GM12878 (cell line): ENCODE measurements around the gene FAM20B. TPM values are rescaled to one million over a fixed set of nuclear protein-coding genes. Genes with fewer than 3 reads are reported as not detected.

Source experiments
- ATF7 ChIP-seq: fragments of 450-650 bp; IDR thresholded peaks from 2 replicates; pipeline ENCODE4 v1.6.1; 2016; ENCODE audit warnings: low read depth, mild to moderate bottlenecking
- CHD2 ChIP-seq: IDR thresholded peaks from 2 replicates; pipeline ENCODE4 v1.6.1; 2011; ENCODE audit warnings: low read depth, low read length, improper control_type of control experiment, borderline replicate concordance
- CREM ChIP-seq: IDR thresholded peaks from 2 replicates; pipeline ENCODE4 v1.6.1; 2014; ENCODE audit warnings: antibody characterized with exemption, low read depth
- EED ChIP-seq: sonication (generic); IDR thresholded peaks from 2 replicates; pipeline ENCODE4 v1.6.1; 2016; ENCODE audit warnings: antibody characterized with exemption, low read depth
- EP300 ChIP-seq, 2 experiments: fragments of 150-350 bp in 1 of 2; IDR thresholded peaks; 2 replicates each; pipeline ENCODE4 v1.6.1; 2011 to 2012; ENCODE audit warnings: low read depth in 2 of 2, low read length in 2 of 2, borderline replicate concordance in 1 of 2, improper control_type of control experiment in 1 of 2, inconsistent platforms in 1 of 2; ENCODE audit not compliant: control insufficient read depth in 1 of 2
- GATAD2B ChIP-seq: fragments of 450-650 bp; conservative IDR thresholded peaks from 2 replicates; pipeline ENCODE4 v1.6.1; 2017; ENCODE audit warnings: low read depth, mild to moderate bottlenecking, moderate library complexity
- HDGF ChIP-seq: fragments of 450-650 bp; IDR thresholded peaks from 2 replicates; pipeline ENCODE4 v1.6.1; 2016; ENCODE audit warnings: antibody characterized with exemption
- MXI1 ChIP-seq: fragments of 150-350 bp; IDR thresholded peaks from 2 replicates; pipeline ENCODE4 v1.6.1; 2011; ENCODE audit warnings: low read depth, mild to moderate bottlenecking, inconsistent platforms, low read length, improper control_type of control experiment
- POLR2A ChIP-seq: IDR thresholded peaks from 2 replicates; pipeline ENCODE4 v1.6.1; 2011; ENCODE audit warnings: low read depth, mild to moderate bottlenecking, low read length
- POLR2AphosphoS2 ChIP-seq: IDR thresholded peaks from 2 replicates; pipeline ENCODE4 v1.6.1; 2011; ENCODE audit warnings: low read depth, mild to moderate bottlenecking, low read length, improper control_type of control experiment, moderate library complexity
- SIN3A ChIP-seq: IDR thresholded peaks from 2 replicates; pipeline ENCODE4 v1.6.1; 2012; ENCODE audit warnings: low read depth, low read length, improper control_type of control experiment
- TAF1 ChIP-seq: IDR thresholded peaks from 2 replicates; pipeline ENCODE4 v1.6.1; 2011; ENCODE audit warnings: mild to moderate bottlenecking, low read depth, low read length, borderline replicate concordance
- YY1 ChIP-seq: IDR thresholded peaks from 2 replicates; pipeline ENCODE4 v1.6.1; 2011; ENCODE audit warnings: low read depth, mild to moderate bottlenecking, low read length
- ZNF274 ChIP-seq: IDR thresholded peaks from one replicate; pipeline ENCODE4 v1.8.0; 2011; ENCODE audit not compliant: insufficient read length, insufficient read depth
- ZNF384 ChIP-seq: IDR thresholded peaks from 2 replicates; pipeline ENCODE4 v1.6.1; 2012; ENCODE audit warnings: low read depth, mild to moderate bottlenecking, low read length, improper control_type of control experiment, borderline replicate concordance
- ZNF687 ChIP-seq: fragments of 450-650 bp; IDR thresholded peaks from 2 replicates; pipeline ENCODE4 v1.6.1; 2017; ENCODE audit warnings: mild to moderate bottlenecking, moderate library complexity
- ZZZ3 ChIP-seq: IDR thresholded peaks from 2 replicates; pipeline ENCODE4 v1.6.1; 2011; ENCODE audit warnings: low read depth; ENCODE audit not compliant: control insufficient read depth, insufficient read length
- polyA plus RNA-seq, 11 experiments: library from polyadenylated mRNA; depleted of rRNA in 4 of 11; unstranded in 6 of 11; stranded (reverse) in 5 of 11; fragments of >200 nt; fragmentation: Nextera tagmentation in 4 of 11; fragmentation: Illumina TruSeq in 1 of 11; extraction: Ambion mirVana in 4 of 11; extraction: Trizol in 1 of 11; gene quantifications; 1 replicate in 1 of 11; 2 replicates in 10 of 11; pipeline versions ENCODE4 v1.2.1 to v1.2.3, GENCODE V29; 2011 to 2016; ENCODE audit warnings: inconsistent platforms in 2 of 11, missing spikeins in 2 of 11, low read depth in 1 of 11
- total RNA-seq, 4 experiments: library from RNA; depleted of rRNA in 3 of 4; stranded (reverse); fragments of >200 nt in 3 of 4; fragmentation: Illumina TruSeq in 1 of 4; extraction: Trizol in 1 of 4; gene quantifications; 2 replicates each; pipeline versions ENCODE4 v1.2.1 to v1.2.3, GENCODE V29; 2013 to 2021
- TF ChIP-seq, protein P1 (sequence below): IDR thresholded peaks from 2 replicates; pipeline ENCODE4 v1.6.1; 2012; ENCODE audit warnings: mild to moderate bottlenecking, low read depth, low read length
- TF ChIP-seq, protein P2 (sequence below): fragments of 450-650 bp; IDR thresholded peaks from 2 replicates; pipeline ENCODE4 v1.6.1; 2016; ENCODE audit warnings: mild to moderate bottlenecking
- TF ChIP-seq, protein P3 (sequence below): IDR thresholded peaks from 2 replicates; pipeline ENCODE4 v1.6.1; 2012; ENCODE audit warnings: low read depth, low read length, improper control_type of control experiment

FAM20B gene
- total and polyA plus RNA-seq, 10 of the 15 experiments (the other 5 are each of a cell fraction or from before 2014, with no cell fraction given): 2.4 to 25.6 (median 12.8) TPM

DNA sequence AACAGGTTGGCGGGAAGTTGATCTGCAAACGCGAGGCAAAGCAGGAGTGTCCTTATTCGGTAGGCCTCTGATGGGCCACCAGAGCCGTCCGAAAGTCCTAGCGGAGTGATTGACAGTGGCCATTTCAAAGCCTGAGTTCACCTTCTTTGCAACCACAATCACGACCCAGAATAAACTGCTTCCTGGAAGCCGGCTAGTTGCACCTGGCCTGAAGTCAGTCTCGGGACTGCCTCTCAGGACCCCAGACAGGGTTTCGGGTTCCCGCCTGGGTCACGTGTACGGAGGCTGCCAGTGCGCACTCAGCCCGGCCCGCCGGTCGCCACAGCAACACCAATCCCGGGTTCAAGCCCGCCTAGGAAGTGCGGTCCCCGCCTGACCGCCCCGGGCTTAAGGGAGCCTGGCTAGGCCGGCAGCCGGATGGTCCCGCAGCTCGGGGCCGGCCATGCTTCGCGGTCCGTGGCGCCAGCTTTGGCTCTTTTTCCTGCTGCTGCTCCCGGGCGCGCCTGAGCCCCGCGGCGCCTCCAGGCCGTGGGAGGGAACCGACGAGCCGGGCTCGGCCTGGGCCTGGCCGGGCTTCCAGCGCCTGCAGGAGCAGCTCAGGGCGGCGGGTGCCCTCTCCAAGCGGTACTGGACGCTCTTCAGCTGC is 56.1 kb downstream of the FAM20B start, which contains the start of gene TOR3A (continued):
- TF ChIP-seq, protein P1, sequence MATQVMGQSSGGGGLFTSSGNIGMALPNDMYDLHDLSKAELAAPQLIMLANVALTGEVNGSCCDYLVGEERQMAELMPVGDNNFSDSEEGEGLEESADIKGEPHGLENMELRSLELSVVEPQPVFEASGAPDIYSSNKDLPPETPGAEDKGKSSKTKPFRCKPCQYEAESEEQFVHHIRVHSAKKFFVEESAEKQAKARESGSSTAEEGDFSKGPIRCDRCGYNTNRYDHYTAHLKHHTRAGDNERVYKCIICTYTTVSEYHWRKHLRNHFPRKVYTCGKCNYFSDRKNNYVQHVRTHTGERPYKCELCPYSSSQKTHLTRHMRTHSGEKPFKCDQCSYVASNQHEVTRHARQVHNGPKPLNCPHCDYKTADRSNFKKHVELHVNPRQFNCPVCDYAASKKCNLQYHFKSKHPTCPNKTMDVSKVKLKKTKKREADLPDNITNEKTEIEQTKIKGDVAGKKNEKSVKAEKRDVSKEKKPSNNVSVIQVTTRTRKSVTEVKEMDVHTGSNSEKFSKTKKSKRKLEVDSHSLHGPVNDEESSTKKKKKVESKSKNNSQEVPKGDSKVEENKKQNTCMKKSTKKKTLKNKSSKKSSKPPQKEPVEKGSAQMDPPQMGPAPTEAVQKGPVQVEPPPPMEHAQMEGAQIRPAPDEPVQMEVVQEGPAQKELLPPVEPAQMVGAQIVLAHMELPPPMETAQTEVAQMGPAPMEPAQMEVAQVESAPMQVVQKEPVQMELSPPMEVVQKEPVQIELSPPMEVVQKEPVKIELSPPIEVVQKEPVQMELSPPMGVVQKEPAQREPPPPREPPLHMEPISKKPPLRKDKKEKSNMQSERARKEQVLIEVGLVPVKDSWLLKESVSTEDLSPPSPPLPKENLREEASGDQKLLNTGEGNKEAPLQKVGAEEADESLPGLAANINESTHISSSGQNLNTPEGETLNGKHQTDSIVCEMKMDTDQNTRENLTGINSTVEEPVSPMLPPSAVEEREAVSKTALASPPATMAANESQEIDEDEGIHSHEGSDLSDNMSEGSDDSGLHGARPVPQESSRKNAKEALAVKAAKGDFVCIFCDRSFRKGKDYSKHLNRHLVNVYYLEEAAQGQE: no peak
- TF ChIP-seq, protein P2, sequence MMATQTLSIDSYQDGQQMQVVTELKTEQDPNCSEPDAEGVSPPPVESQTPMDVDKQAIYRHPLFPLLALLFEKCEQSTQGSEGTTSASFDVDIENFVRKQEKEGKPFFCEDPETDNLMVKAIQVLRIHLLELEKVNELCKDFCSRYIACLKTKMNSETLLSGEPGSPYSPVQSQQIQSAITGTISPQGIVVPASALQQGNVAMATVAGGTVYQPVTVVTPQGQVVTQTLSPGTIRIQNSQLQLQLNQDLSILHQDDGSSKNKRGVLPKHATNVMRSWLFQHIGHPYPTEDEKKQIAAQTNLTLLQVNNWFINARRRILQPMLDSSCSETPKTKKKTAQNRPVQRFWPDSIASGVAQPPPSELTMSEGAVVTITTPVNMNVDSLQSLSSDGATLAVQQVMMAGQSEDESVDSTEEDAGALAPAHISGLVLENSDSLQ: peak; percentile 97
- peak; percentile 95 for TF ChIP-seq MXI1
- TF ChIP-seq GATAD2B: peak; percentile 79; the same call in 1 of the 2 replicates
- peak; percentile 17; the same call in 1 of the 2 replicates for TF ChIP-seq ZNF687
- peak; percentile 24; the same call in 1 of the 2 replicates for TF ChIP-seq HDGF
- no peak; the same call in 1 of the 2 replicates for TF ChIP-seq POLR2AphosphoS2
- TF ChIP-seq SIN3A: no peak; the same call in 1 of the 2 replicates
- TF ChIP-seq, protein P3, sequence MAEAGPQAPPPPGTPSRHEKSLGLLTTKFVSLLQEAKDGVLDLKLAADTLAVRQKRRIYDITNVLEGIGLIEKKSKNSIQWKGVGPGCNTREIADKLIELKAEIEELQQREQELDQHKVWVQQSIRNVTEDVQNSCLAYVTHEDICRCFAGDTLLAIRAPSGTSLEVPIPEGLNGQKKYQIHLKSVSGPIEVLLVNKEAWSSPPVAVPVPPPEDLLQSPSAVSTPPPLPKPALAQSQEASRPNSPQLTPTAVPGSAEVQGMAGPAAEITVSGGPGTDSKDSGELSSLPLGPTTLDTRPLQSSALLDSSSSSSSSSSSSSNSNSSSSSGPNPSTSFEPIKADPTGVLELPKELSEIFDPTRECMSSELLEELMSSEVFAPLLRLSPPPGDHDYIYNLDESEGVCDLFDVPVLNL: peak; percentile 62; the same call in 1 of the 2 replicates
- no peak for TF ChIP-seq ZZZ3
- TF ChIP-seq ZNF384: no peak
- peak; percentile 7; the same call in 1 of the 2 replicates for TF ChIP-seq CREM
- peak in 1 of 2 experiments; percentile 52; a peak in 1 of 4 replicates for TF ChIP-seq EP300 (IDR thresholded peaks at IDR 0.05; ENCODE audit: borderline replicate concordance in 1 of 2, control insufficient read depth in 1 of 2, low read depth in 2 of 2, low read length in 2 of 2)
- TF ChIP-seq TAF1: peak; percentile 61
- TF ChIP-seq ZNF274: no peak
- TF ChIP-seq CHD2: peak; percentile 49; the same call in 1 of the 2 replicates
- peak; percentile 98 for TF ChIP-seq POLR2A
- 0 out of 2 replicates have a peak, but pooled peaks have one; percentile 43 for TF ChIP-seq EED
- TF ChIP-seq ATF7: 0 out of 2 replicates have a peak, but pooled peaks have one; percentile 21
- TF ChIP-seq YY1: peak; percentile 88
